Mesangial cell (primary cell): Measurements from ENCODE around the gene OR11H7. TPM values are rescaled to one million over a fixed set of nuclear protein-coding genes. Genes with fewer than 3 reads are reported as not detected.

Source experiments
- total RNA-seq: library from RNA; depleted of rRNA; stranded (reverse); fragments of >200 nt; gene quantifications from 2 replicates; pipeline ENCODE4 v1.2.3, GENCODE V29; 2015

OR11H7 gene
- not detected in 2 replicates for total RNA-seq

DNA sequence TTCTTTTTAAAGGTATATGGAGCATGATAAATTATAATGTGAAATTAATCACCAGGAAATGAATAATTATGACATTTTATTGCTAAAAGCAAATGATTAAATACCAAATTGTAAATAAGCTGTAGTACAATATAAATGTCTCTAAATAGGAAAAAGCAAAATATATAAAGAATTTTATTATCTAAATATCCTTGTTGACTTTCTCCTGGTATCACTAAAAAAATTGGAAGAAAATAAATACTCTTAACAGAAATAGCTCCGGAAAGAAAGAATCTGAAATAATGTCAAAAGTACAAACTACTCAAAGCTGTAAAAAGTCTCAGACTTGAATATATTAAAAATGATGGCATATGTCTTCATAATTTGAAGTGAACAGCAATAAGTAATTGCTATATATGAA is at the start of gene OR11H7:
Gene OR11H7 (plus strand): TSS at position 301 of the 400 bp plus-strand sequence.

DNA sequence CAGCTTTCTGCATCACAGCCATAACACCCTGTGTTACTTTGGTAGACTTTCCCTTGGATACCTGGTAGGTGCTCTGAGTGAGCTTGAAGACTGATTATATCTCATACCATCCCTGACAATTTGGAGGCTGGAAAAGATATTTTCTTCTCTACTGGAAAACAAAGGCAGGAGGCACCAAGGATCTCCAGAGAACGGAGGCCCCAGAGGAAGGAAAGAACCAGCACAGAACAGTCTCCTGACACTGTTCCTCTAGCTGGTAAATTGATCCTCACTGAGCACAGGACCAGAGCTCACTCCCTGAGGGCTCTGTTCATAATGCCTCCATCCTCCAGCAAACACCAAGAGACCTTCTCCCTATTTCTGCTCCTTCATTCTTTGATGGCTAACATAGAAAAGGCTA is 38.2 kb upstream of the OR11H7 start, which contains the start of gene OR11G2:
Gene OR11G2 (plus strand): TSS at position 301 of the 400 bp plus-strand sequence. CDS start 6,542 bp downstream, outside the sequence.

GRCh38 chr14:20223410-20223809 is 5.4 kb upstream of the OR11H7 start, which contains the start of gene OR11H6:
TSS of gene OR11H6 (plus strand) at chr14:20223710. CDS start at chr14:20223710, 0 bp downstream.

Other genes starting within 250 kb of the OR11H7 start
- gene OR4Q2, start 226.8 kb upstream of the OR11H7 start, total RNA-seq = not detected in 2 replicates
- gene OR4K14, start 209.7 kb upstream of the OR11H7 start, total RNA-seq = not detected in 2 replicates
- not detected in 2 replicates for gene OR4K13, start 192.9 kb upstream of the OR11H7 start, total RNA-seq
- not detected in 2 replicates for gene OR4L1, start 168.9 kb upstream of the OR11H7 start, total RNA-seq
- not detected in 2 replicates for gene OR4K17, start 118.2 kb upstream of the OR11H7 start, total RNA-seq
- gene OR4N5, start 90.2 kb upstream of the OR11H7 start, total RNA-seq = not detected in 2 replicates
- not detected in 2 replicates for gene OR11G2, start 38.1 kb upstream of the OR11H7 start, total RNA-seq
- gene OR11H6, start 5.3 kb upstream of the OR11H7 start, total RNA-seq = not detected in 2 replicates
- not detected in 2 replicates for gene OR11H4, start 10.3 kb downstream of the OR11H7 start, total RNA-seq
- 10.4 and 11.2 TPM in 2 replicates for gene TTC5, start 77.0 kb downstream of the OR11H7 start, total RNA-seq
- 39.8 and 56.3 TPM in 2 replicates for gene CCNB1IP1, start 104.3 kb downstream of the OR11H7 start, total RNA-seq
- 6.2 and 19.1 TPM in 2 replicates for gene PARP2, start 114.7 kb downstream of the OR11H7 start, total RNA-seq
- 10.6 and 15.5 TPM in 2 replicates for gene TEP1, start 184.5 kb downstream of the OR11H7 start, total RNA-seq
- 0.25 TPM in 1 of 2 replicates, not detected in the other for gene KLHL33, start 207.2 kb downstream of the OR11H7 start, total RNA-seq
- gene OSGEP, start 225.8 kb downstream of the OR11H7 start, total RNA-seq = 33.0 and 62.1 TPM in 2 replicates
- 186 and 208 TPM in 2 replicates for gene APEX1, start 226.2 kb downstream of the OR11H7 start, total RNA-seq
- 18.9 and 20.2 TPM in 2 replicates for gene PIP4P1, start 232.5 kb downstream of the OR11H7 start, total RNA-seq
- gene PNP, start 240.4 kb downstream of the OR11H7 start, total RNA-seq = 32.2 and 90.8 TPM in 2 replicates